Erythroblast (primary cell): Measurements from ENCODE around the gene LRRC59.
A peak's percentile ranks its signal among the peaks of the same experiment; 100 is the strongest.
"Not testable (repeated sequence)": the region's sequence is repeated elsewhere in the genome, so short reads cannot be mapped to it uniquely, and the experiment has no call there.

Source experiments
- DNase-seq, 2 experiments: peaks; one replicate each; lab custom pipeline; 2025; lab: John Stamatoyannopoulos, UW
- GATA1 ChIP-seq: IDR thresholded peaks from 2 replicates; pipeline ENCODE4 v1.6.1; 2011; ENCODE audit warnings: low read depth, mild to moderate bottlenecking, control low read depth, low read length, moderate library complexity
- POLR2A ChIP-seq: IDR thresholded peaks from 2 replicates; pipeline ENCODE4 v1.6.1; 2011; ENCODE audit warnings: mild to moderate bottlenecking, low read length

The LRRC59 gene

DNA sequence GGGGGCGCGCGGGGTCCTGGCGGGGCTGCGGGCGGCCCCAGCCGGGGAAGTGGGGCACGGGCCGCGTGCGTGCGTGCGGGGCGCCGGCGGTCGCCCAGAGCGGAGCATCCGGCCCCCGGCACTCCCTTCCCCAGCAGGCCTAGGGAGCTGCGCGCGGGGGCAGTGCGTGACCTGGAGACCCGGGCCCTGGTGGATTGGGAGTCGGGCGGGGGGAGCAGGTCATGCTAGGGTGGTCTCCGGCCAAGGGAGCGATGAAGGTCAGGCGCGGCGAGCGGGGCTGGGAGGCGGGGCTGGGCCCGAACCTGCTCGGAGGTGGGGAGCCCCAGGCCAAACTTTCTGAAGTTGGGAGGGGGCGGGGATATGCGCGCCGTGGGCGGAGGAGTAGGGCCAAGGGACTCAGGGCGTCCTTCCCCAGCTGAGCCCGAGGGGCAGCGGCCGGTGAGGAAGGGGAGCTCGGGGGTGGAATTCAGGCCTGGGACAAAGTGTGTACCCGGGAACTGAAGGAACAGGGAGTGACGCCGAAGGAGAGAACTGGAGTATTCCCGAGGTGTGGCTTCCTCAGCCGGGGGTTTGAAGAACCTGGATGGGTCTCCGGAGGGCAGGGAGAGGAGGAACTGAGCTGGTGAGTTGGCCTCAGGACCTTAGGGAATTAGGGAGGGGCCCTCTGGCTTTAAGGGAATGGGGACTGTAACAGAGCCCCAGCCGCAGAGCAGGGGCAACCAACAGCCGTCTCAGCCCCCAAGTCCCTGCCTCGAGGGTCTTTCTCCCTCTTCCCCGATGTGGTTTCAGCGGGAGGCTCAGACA, 50.8 kb downstream of the LRRC59 start:
- TF ChIP-seq POLR2A (no peak), GATA1 (no peak)
- DNase-seq = peak; percentile 55 to 57

DNA sequence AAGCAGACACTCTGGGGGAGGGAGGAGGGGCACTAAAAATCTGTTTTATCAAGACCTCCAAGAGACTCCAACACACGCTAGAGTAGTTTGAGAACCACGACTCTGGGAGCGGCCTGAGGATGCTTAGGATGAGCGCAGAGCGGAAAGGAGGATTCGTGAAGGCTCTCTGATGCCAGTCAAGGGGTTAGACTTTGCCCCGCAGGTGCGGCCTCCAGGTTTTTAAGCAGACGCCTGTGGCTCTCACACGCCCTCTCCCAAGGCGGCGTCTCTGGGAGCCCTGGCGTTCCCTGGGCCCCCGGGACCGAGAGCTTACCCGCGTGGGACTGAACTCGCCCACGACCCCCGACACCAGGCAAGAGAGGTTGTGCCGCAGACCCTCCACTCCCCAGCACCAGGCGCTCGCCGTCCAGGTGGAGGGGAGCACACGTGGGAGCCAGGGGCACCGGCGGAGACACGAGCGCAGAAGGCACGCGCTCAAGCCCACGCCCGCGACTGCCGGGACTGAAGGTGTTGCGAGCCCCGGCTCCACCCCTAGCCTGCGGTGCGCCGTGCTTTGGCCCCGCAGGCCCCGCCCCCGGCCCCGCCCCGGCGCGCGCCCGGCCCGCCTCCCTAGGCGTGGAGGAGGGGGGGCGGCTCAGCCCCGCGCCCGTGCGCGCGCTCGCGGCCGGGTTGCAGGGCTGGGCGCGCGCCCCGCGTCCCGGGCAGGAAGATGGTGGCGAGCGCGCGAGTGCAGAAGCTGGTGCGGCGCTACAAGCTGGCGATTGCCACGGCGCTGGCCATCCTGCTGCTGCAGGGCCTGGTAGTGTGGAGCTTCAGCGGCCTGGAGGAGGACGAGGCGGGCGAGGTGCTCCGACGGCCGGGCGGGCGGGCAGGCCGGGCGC, 51.7 kb downstream of the LRRC59 start, which contains the start of gene XYLT2:
Gene XYLT2 (plus strand): TSS at position 695 of the 881 bp plus-strand sequence. CDS start 15 bp downstream, at position 710.
- TF ChIP-seq POLR2A (no peak), GATA1 (no peak)
- DNase-seq = peak; percentile 90 to 94

GRCh38 chr17:50344731-50345365, 52.5 kb downstream of the LRRC59 start:
- TF ChIP-seq POLR2A = no peak
- TF ChIP-seq GATA1 = no peak
- DNase-seq = no peak

- no peak for TF ChIP-seq GATA1
- no peak for TF ChIP-seq POLR2A
- no peak for DNase-seq
These were observed 57.9 kb downstream of the LRRC59 start for GRCh38 chr17:50339381-50339780.

- no peak for DNase-seq
These were observed 58.7 kb downstream of the LRRC59 start for GRCh38 chr17:50338645-50339044.

GRCh38 chr17:50337956-50338355, 59.4 kb downstream of the LRRC59 start:
- TF ChIP-seq POLR2A = no peak
- no peak for TF ChIP-seq GATA1
- DNase-seq = no peak

More at GRCh38 chr17:50338645-50339044, 58.7 kb downstream of the LRRC59 start:
- TF ChIP-seq POLR2A = no peak
- TF ChIP-seq GATA1 = no peak

DNA sequence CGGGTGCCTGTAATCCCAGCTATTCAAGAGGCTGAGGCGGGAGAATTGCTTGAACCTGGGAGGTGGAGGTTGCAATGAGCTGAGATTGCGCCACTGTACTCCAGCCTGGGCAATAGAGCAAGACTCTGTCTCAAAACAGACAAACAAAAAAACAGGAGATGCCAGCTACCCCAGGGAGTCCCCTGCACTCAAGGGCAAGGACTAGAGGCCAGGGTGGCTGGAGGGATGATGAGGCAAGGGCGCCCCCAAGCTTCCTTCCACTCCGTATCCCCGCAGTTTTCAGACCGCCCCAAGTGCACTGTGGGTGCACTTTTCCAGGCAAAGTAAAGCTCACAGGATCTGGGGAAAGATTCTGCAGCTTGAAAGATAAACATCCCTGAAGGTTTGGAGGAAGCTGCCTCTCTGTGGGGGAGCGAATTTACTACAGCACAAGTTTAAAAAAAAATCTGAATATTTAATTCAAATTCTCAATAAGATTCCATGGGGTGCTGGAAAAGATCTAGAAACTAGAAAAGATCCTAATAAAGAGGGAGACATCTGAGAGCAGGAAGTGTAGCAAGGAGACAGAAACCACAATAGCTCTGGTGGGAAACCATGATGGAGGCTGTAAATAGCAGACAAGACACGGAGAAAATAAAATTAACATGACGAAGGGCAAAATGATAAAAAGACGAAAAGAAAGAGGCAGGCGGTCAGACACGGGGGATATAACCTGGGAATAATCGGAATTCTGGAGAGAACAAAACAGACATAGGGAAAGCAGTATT, 63.8 kb downstream of the LRRC59 start:
- not testable (repeated sequence) for DNase-seq

- DNase-seq = no peak
- TF ChIP-seq GATA1 (no peak), POLR2A (no peak)
These were observed 65.1 kb downstream of the LRRC59 start for GRCh38 chr17:50332196-50332595.
